Activated CD4-positive, alpha-beta T cell treated with anti-CD3 and anti-CD28 coated beads, Interleukin-2, amount 10 ng/mL, durations not matched to agents 24 days and 14 days (primary cell): ENCODE measurements around the gene NDUFA9. TPM values are rescaled to one million over a fixed set of nuclear protein-coding genes. Genes with fewer than 3 reads are reported as not detected.

Source experiments
- DNase-seq: peaks from one replicate; pipeline ENCODE4 v3.0.0; 2022
- H3K27ac Mint-ChIP-seq: one replicate; pipeline ENCODE4 v1.8.0; 2022; ENCODE audit warnings: mild to moderate bottlenecking, mixed read lengths
- H3K27me3 Mint-ChIP-seq: one replicate; pipeline ENCODE4 v1.8.0; 2022; ENCODE audit warnings: mixed read lengths
- H3K36me3 Mint-ChIP-seq: one replicate; pipeline ENCODE4 v1.8.0; 2022; ENCODE audit warnings: low read depth, mild to moderate bottlenecking, mixed read lengths
- H3K4me1 Mint-ChIP-seq: one replicate; pipeline ENCODE4 v1.8.0; 2021; ENCODE audit warnings: mixed read lengths
- H3K4me3 Mint-ChIP-seq: one replicate; pipeline ENCODE4 v1.8.0; 2022; ENCODE audit warnings: mild to moderate bottlenecking, moderate library complexity, mixed read lengths
- H3K9me3 Mint-ChIP-seq: one replicate; pipeline ENCODE4 v1.8.0; 2021; ENCODE audit warnings: mixed read lengths
- intact Hi-C: fragments of 100-400 bp; cut with micrococcal nuclease; formaldehyde crosslinking; loops from one replicate; pipeline ENCODE4 v1.15.1; 2023
- total RNA-seq: library from RNA; stranded (reverse); gene quantifications from 2 replicates; pipeline ENCODE4 v1.2.3, GENCODE V29; 2022

Gene NDUFA9
- total RNA-seq, 1 donor from 2014 or later, result 130 TPM

DNA sequence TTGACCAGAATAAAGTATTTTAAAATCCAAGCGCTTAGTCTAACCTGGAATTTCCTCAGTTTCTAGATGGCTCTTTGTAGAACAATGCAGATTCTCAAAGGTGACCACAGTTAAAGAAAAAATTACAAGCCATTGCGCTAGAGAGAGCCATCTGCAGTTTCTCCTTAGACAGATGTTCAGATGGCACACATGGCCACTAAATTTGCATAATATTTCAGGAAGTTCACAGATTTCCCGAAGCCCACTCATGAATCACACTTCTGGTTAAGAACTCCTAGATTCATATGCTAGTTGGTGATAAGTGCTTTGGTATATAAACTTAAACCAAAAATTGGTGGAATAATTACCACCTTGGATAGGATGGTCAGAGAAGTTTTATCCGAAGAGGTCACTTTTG is 812 bp upstream of the NDUFA9 start:
- H3K9me3 Mint-ChIP-seq, result no peaks in the 10 kb centered on the region
- DNase-seq, result no peak
- peaks cover 35% of the 10 kb centered on the region for H3K4me1 Mint-ChIP-seq
- H3K27ac Mint-ChIP-seq, result peak overlapping the region; percentile 96
- H3K36me3 Mint-ChIP-seq, result peaks cover 4% of the 10 kb centered on the region
- H3K27me3 Mint-ChIP-seq, result peaks cover 5% of the 10 kb centered on the region
- H3K4me3 Mint-ChIP-seq, result peak overlapping the region; percentile 98
- intact Hi-C loops, result loop anchor here (1.0 to 2.0 kb wide), 3 partner anchors 44 to 895 kb away; partner anchors contain the start of genes CRACR2A and TIGAR

DNA sequence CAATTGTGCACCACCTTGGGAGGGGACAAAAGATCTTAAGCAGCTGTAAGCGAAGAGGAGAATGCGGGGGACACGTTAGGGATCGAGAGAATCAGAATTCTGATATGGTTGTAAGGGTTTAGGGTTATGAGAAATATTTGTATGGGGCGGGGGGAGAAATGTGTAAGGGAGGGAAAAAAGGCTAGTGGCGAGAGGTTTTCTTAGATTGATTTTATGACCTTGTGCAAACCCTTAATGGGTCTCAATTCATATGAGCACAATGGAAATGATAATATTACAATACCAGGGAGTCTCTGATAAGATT is 396 bp downstream of the NDUFA9 start:
- Mint-ChIP-seq H3K4me3 (peak overlapping the region; percentile 98), H3K4me1 (peaks cover 36% of the 10 kb centered on the region), H3K27me3 (peaks cover 2% of the 10 kb centered on the region), H3K27ac (peak overlapping the region; percentile 96), H3K9me3 (no peaks in the 10 kb centered on the region), H3K36me3 (peaks cover 6% of the 10 kb centered on the region)
- DNase-seq, result no peak
- intact Hi-C loops, result loop anchor here (1.0 to 2.0 kb wide), 3 partner anchors 111 to 897 kb away; partner anchors contain the start of genes CRACR2A, RAD51AP1 and TIGAR

DNA sequence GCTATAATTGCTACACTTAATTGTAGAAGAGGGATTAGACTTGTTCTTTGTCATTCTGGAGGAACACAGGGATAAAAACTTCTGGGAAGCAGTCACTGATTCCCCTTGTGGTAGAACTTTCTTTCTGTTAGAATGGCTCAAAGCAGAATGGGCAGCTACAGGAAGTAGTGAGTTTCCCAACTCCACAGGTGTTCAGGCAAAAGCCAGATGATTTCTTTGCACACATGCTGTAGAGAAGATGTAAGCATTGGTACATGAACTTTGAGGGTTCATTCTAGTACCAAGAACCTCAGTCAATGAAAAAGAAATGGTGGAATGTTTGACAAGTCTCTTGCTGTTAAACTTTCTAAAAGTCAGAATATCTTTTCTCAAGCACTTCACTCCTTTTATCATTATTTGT is 4.3 kb downstream of the NDUFA9 start:
- Mint-ChIP-seq H3K27ac (no peak overlapping the region), H3K9me3 (no peaks in the 10 kb centered on the region), H3K36me3 (peaks cover 29% of the 10 kb centered on the region), H3K4me3 (no peak overlapping the region), H3K4me1 (peaks cover 29% of the 10 kb centered on the region), H3K27me3 (no peaks in the 10 kb centered on the region)
- intact Hi-C loops, result no loop called here
- no peak for DNase-seq

GRCh38 chr12:4653691-4654090 is 4.8 kb downstream of the NDUFA9 start:
- intact Hi-C loops, result no loop called here
- H3K36me3 Mint-ChIP-seq, result peaks cover 29% of the 10 kb centered on the region
- no peaks in the 10 kb centered on the region for H3K27me3 Mint-ChIP-seq
- H3K27ac Mint-ChIP-seq, result no peak overlapping the region
- no peak for DNase-seq
- no peaks in the 10 kb centered on the region for H3K9me3 Mint-ChIP-seq
- H3K4me3 Mint-ChIP-seq, result no peak overlapping the region
- H3K4me1 Mint-ChIP-seq, result peaks cover 29% of the 10 kb centered on the region

DNA sequence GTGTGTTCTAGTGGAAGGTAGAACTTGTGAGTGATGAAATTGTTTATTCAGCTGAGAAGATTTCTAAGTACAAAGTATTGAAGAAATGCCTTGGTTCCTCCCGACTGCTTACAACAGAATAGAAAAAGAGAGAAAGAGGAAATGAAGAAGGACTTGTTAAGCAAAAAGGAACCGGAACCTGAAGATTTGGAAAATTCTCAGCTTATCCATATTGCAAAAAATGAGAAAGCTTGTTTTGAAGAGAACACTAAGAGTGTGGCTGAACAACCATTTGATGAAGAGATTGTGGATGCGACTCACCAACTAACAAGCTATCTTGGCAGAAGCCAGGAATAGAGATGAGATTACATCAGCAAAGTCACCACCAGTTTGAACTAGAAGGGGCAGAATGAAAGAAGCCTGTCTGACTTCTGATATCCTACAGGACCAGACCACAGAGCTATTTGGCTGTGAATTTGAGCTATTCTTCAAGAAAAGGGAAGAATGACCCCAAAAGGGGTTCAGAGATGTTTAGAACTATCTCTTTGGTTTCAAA is 15.1 kb downstream of the NDUFA9 start:
- intact Hi-C loops, result no loop called here
- no peaks in the 10 kb centered on the region for H3K9me3 Mint-ChIP-seq
- H3K36me3 Mint-ChIP-seq, result peaks cover 50% of the 10 kb centered on the region
- no peak for DNase-seq
- no peak overlapping the region for H3K4me3 Mint-ChIP-seq
- peaks cover 2% of the 10 kb centered on the region for H3K4me1 Mint-ChIP-seq
- no peaks in the 10 kb centered on the region for H3K27me3 Mint-ChIP-seq
- H3K27ac Mint-ChIP-seq, result no peak overlapping the region

DNA sequence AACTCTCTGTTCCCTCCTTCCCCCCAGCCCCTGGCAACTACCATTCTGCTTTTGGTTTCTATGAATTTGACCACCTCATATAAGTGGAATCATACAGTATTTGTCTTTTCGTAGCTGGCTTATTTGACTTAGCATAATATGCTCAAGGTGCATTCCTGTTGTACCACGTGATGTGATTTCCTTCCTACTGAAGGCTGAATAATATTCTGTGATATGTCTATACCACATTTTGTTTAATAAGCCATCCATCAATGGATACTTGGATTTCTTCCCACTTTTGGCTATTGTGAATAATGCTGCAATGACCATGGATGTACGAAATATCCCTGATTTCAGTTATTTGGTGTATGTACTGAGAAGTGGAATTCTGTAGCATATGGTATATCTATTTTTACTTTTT is 16.3 kb downstream of the NDUFA9 start:
- H3K27ac Mint-ChIP-seq, result no peak overlapping the region
- H3K9me3 Mint-ChIP-seq, result no peaks in the 10 kb centered on the region
- intact Hi-C loops, result no loop called here
- no peak overlapping the region for H3K4me3 Mint-ChIP-seq
- no peaks in the 10 kb centered on the region for H3K27me3 Mint-ChIP-seq
- peaks cover 60% of the 10 kb centered on the region for H3K36me3 Mint-ChIP-seq
- no peak for DNase-seq
- H3K4me1 Mint-ChIP-seq, result peaks cover 2% of the 10 kb centered on the region

GRCh38 chr12:4679711-4680110 is 30.8 kb downstream of the NDUFA9 start:
- intact Hi-C loops, result no loop called here
- DNase-seq, result no peak
- Mint-ChIP-seq H3K4me3 (no peak overlapping the region), H3K27me3 (no peaks in the 10 kb centered on the region), H3K36me3 (peaks cover 40% of the 10 kb centered on the region), H3K27ac (no peak overlapping the region), H3K4me1 (no peaks in the 10 kb centered on the region), H3K9me3 (no peaks in the 10 kb centered on the region)

GRCh38 chr12:4681732-4682131 is 32.8 kb downstream of the NDUFA9 start:
- DNase-seq, result no peak
- H3K4me1 Mint-ChIP-seq, result no peaks in the 10 kb centered on the region
- intact Hi-C loops, result no loop called here
- no peak overlapping the region for H3K27ac Mint-ChIP-seq
- H3K4me3 Mint-ChIP-seq, result no peak overlapping the region
- no peaks in the 10 kb centered on the region for H3K27me3 Mint-ChIP-seq
- no peaks in the 10 kb centered on the region for H3K9me3 Mint-ChIP-seq
- H3K36me3 Mint-ChIP-seq, result peaks cover 49% of the 10 kb centered on the region

DNA sequence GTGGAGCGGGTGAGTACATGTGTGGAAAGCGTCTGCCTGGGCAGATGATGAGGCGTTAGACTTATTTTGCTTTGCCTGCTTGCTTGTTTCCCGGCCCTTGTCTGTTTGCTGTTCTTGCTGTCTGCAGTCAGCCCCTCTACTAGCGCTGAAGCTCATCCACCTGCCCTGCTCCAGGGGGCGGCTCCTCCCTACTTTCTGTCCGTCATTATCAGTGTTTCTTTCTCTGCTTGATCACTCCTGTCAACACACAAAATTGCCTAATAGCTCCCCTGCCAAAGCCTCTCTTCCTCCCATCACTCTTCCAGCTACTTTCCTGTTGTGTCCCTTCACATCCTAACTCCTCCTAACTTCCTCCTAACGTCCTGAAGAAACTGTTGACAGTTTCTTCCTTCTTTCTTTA is 36.4 kb downstream of the NDUFA9 start:
- Mint-ChIP-seq H3K9me3 (no peaks in the 10 kb centered on the region), H3K27ac (no peak overlapping the region), H3K27me3 (no peaks in the 10 kb centered on the region), H3K4me3 (no peak overlapping the region), H3K4me1 (no peaks in the 10 kb centered on the region), H3K36me3 (peaks cover 43% of the 10 kb centered on the region)
- no peak for DNase-seq
- intact Hi-C loops, result no loop called here

DNA sequence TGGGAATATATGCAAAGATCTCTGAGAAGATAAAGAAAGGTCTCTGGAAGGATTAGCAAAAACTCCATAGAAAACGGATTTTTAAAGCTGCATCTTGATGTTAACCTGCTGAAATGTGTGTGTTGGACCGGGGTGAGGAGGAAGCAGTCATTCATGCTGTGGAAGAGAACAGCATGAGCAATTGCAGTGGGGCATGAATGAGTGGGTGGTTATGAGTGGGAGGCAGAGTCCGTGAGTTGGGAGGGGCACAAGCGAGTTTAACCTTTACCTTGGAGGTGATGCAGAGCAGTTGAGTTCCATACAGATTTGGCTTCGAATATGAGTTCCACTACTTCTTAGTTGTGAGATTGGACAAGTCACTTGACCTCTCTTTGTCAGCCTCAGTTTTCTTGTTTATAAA is 41.8 kb downstream of the NDUFA9 start:
- Mint-ChIP-seq H3K9me3 (no peaks in the 10 kb centered on the region), H3K4me1 (no peaks in the 10 kb centered on the region), H3K36me3 (peaks cover 32% of the 10 kb centered on the region), H3K27me3 (no peaks in the 10 kb centered on the region), H3K27ac (no peak overlapping the region), H3K4me3 (no peak overlapping the region)
- intact Hi-C loops, result no loop called here
- peak; percentile 42 for DNase-seq

Other genes with a start within 250 kb of the NDUFA9 start
- gene FGF6, start 203.3 kb upstream of the NDUFA9 start, total RNA-seq, result not detected in 2 replicates
- gene RAD51AP1, start 110.2 kb upstream of the NDUFA9 start, total RNA-seq, result 31.4 and 35.8 TPM in 2 replicates
- gene DYRK4, start 86.9 kb upstream of the NDUFA9 start, total RNA-seq, result 26.6 and 29.9 TPM in 2 replicates
- 0.42 and 1.1 TPM in 2 replicates for gene AKAP3, start 63 bp upstream of the NDUFA9 start, total RNA-seq
- 0.82 and 0.99 TPM in 2 replicates for gene GALNT8, start 71.3 kb downstream of the NDUFA9 start, total RNA-seq